Suprapubic skin (tissue), 4 donors: ENCODE measurements around the gene EIF3B. TPM values are rescaled to one million over a fixed set of nuclear protein-coding genes. Genes with fewer than 3 reads are reported as not detected.

Experiments used
- DNase-seq, 2 donors: peaks; one replicate each; pipeline ENCODE4 v3.0.0-alpha.2; 2019; ENCODE audit warnings: low spot score in 2 of 2
- H3K27ac ChIP-seq: fragments of 200-600 bp; sonication (generic); one replicate; pipeline ENCODE4 v1.5.1; 2019
- H3K27me3 ChIP-seq: fragments of 200-600 bp; sonication (generic); one replicate; pipeline ENCODE4 v1.5.1; 2019
- H3K36me3 ChIP-seq: fragments of 200-600 bp; sonication (generic); one replicate; pipeline ENCODE4 v1.5.1; 2019
- H3K4me1 ChIP-seq: fragments of 200-600 bp; sonication (generic); one replicate; pipeline ENCODE4 v1.5.1; 2019
- H3K4me3 ChIP-seq: fragments of 200-600 bp; sonication (generic); one replicate; pipeline ENCODE4 v1.5.1; 2019; ENCODE audit warnings: mild to moderate bottlenecking
- H3K9me3 ChIP-seq: fragments of 200-600 bp; sonication (generic); one replicate; pipeline ENCODE4 v1.5.1; 2019
- CTCF ChIP-seq, 2 donors: fragments of 200-600 bp in 1 of 2; fragments of 450-650 bp in 1 of 2; sonication (generic) in 1 of 2; IDR thresholded peaks; one replicate each; pipeline ENCODE4 v1.5.1; 2016 to 2019; ENCODE audit warnings: antibody characterized with exemption in 2 of 2, mild to moderate bottlenecking in 1 of 2, moderate library complexity in 1 of 2
- EP300 ChIP-seq: sonication (generic); formaldehyde crosslinking; IDR thresholded peaks from one replicate; pipeline ENCODE4 v1.6.1; 2017; ENCODE audit warnings: antibody characterized with exemption
- POLR2A ChIP-seq, 2 donors: fragments of 450-650 bp; IDR thresholded peaks; one replicate each; pipeline ENCODE4 v1.6.1; 2017; ENCODE audit warnings: antibody characterized with exemption in 2 of 2, mild to moderate bottlenecking in 2 of 2, moderate library complexity in 2 of 2
- POLR2AphosphoS5 ChIP-seq, 3 donors: sonication (generic); formaldehyde crosslinking; IDR thresholded peaks; one replicate each; pipeline ENCODE4 v1.6.1; 2017; ENCODE audit warnings: antibody characterized with exemption in 3 of 3
- WGBS: methylation state at CpG from one replicate; pipeline ENCODE4 v1.1.5; 2018; 5-methylcytosine and 5-hydroxymethylcytosine counted together
- total RNA-seq, 4 donors: library from RNA; depleted of rRNA; stranded (reverse); fragments of >200 nt; gene quantifications; one replicate each; pipeline ENCODE4 v1.1.0, GENCODE V29; 2016

EIF3B gene
- total RNA-seq, 4 donors from 2014 or later: 136 to 158 (median 139) TPM

GRCh38 chr7:2420216-2420933 lies 65.7 kb downstream of the EIF3B start:
- Histone ChIP-seq H3K27me3 (no peaks in the 10 kb centered on the region), H3K9me3 (no peaks in the 10 kb centered on the region), H3K4me3 (no peak overlapping the region), H3K36me3 (no peaks in the 10 kb centered on the region), H3K4me1 (peaks cover 12% of the 10 kb centered on the region), H3K27ac (no peak overlapping the region)
- TF ChIP-seq POLR2AphosphoS5 (IDR thresholded peaks at IDR 0.05) (no peak), EP300 (no peak), CTCF (IDR thresholded peaks at IDR 0.05) (no peak), POLR2A (IDR thresholded peaks at IDR 0.05) (no peak)
- DNase-seq: no peak
- 96% methylated on average over 7 of the region's 7 CpGs for WGBS

GRCh38 chr7:2421943-2422310 lies 67.3 kb downstream of the EIF3B start:
- Histone ChIP-seq H3K27ac (no peak overlapping the region), H3K36me3 (no peaks in the 10 kb centered on the region), H3K4me1 (peaks cover 12% of the 10 kb centered on the region), H3K4me3 (no peak overlapping the region), H3K9me3 (no peaks in the 10 kb centered on the region), H3K27me3 (no peaks in the 10 kb centered on the region)
- DNase-seq: no peak
- WGBS: 90% methylated on average over 9 of the region's 9 CpGs
- TF ChIP-seq CTCF (IDR thresholded peaks at IDR 0.05) (no peak), POLR2AphosphoS5 (IDR thresholded peaks at IDR 0.05) (no peak), POLR2A (IDR thresholded peaks at IDR 0.05) (no peak), EP300 (no peak)

- WGBS: 90% methylated on average over 10 of the region's 10 CpGs
- H3K4me3 ChIP-seq: no peak overlapping the region
- H3K9me3 ChIP-seq: no peaks in the 10 kb centered on the region
- H3K4me1 ChIP-seq: no peaks in the 10 kb centered on the region
- no peak for TF ChIP-seq POLR2AphosphoS5 (IDR thresholded peaks at IDR 0.05)
- TF ChIP-seq POLR2A (IDR thresholded peaks at IDR 0.05): no peak
- TF ChIP-seq CTCF (IDR thresholded peaks at IDR 0.05): no peak
- TF ChIP-seq EP300: no peak
- H3K27ac ChIP-seq: no peak overlapping the region
- no peak for DNase-seq
- no peaks in the 10 kb centered on the region for H3K36me3 ChIP-seq
- H3K27me3 ChIP-seq: no peaks in the 10 kb centered on the region
Observed at GRCh38 chr7:2425749-2426148, 71.1 kb downstream of the EIF3B start.

Other genes with a start within 250 kb of the EIF3B start
- 10 to 100 TPM; 53.2 to 69.8 (median 62.2) TPM for gene MAD1L1, start 121.9 kb upstream of the EIF3B start, total RNA-seq
- gene MRM2, start 112.6 kb upstream of the EIF3B start, total RNA-seq: 10 to 100 TPM; 11.3 to 41.8 (median 19.8) TPM
- gene NUDT1, start 112.6 kb upstream of the EIF3B start, total RNA-seq: 10 to 100 TPM; 24.1 to 39.4 (median 28.3) TPM
- 10 to 100 TPM; 13.7 to 35.1 (median 19.3) TPM for gene SNX8, start 40.4 kb upstream of the EIF3B start, total RNA-seq
- 10 to 100 TPM in 3 of 4 donors, 1 to 10 TPM in 1; 9.9 to 55.8 (median 24.5) TPM for gene CHST12, start 48.8 kb downstream of the EIF3B start, total RNA-seq
- not detected for gene GRIFIN, start 121.6 kb downstream of the EIF3B start, total RNA-seq
- gene LFNG, start 164.9 kb downstream of the EIF3B start, total RNA-seq: 100 to 1,000 TPM; 105 to 198 (median 150) TPM
- 10 to 100 TPM; 51.5 to 79.3 (median 63.3) TPM for gene BRAT1, start 200.7 kb downstream of the EIF3B start, total RNA-seq
- 10 to 100 TPM; 10.1 to 18.8 (median 15.7) TPM for gene IQCE, start 204.2 kb downstream of the EIF3B start, total RNA-seq